ENCODE results near the gene GFPT2.

The GFPT2 gene

GRCh38 chr5:180344696-180344999 lies 8.5 kb downstream of the GFPT2 start (continued):
- TF ChIP-seq ZNF354C (tag by site-specific recombination; IDR thresholded peaks at IDR 0.05; ENCODE audit: borderline replicate concordance, low read depth) (no peak), ZNF433 (tag by site-specific recombination; IDR thresholded peaks at IDR 0.05; ENCODE audit: low read depth) (no peak), HOXD13 (CRISPR knock-in tag; IDR thresholded peaks at IDR 0.05; ENCODE audit: borderline replicate concordance) (no peak), ZNF148 (tag by site-specific recombination; IDR thresholded peaks at IDR 0.05; ENCODE audit: borderline replicate concordance) (no peak), ZEB2 (tag by site-specific recombination; IDR thresholded peaks at IDR 0.05) (no peak), ZNF398 (tag by site-specific recombination; IDR thresholded peaks at IDR 0.05) (no peak), ZNF692 (tag by site-specific recombination; IDR thresholded peaks at IDR 0.05) (no peak), ZNF19 (tag by site-specific recombination; IDR thresholded peaks at IDR 0.05; ENCODE audit: low read depth) (no peak)

- no peaks in the 10 kb centered on the region for H3K4me1 ChIP-seq (ENCODE audit: control insufficient read depth, insufficient read depth, low read length)
- H3K36me3 ChIP-seq (ENCODE audit: control insufficient read depth in 2 of 2, insufficient read depth in 1 of 2, low read length in 2 of 2) = no peaks in the 10 kb centered on the region
- CTCF ChIA-PET = interaction anchor here (1.2 to 3.2 kb wide), 3 partner anchors 14 to 28 kb away, joined by 5 to 17 read pairs (median 5); no protein-coding TSS in a partner anchor
- TF ChIP-seq ELK4 (IDR thresholded peaks at IDR 0.05; ENCODE audit: borderline replicate concordance, low read depth, low read length) (no peak), GLI2 (tag by site-specific recombination; IDR thresholded peaks at IDR 0.05; ENCODE audit: borderline replicate concordance, low read depth) (no peak), ZSCAN16 (tag by site-specific recombination; IDR thresholded peaks at IDR 0.05) (no peak), REST (tag by site-specific recombination; IDR thresholded peaks at IDR 0.05) (no peak), PRDM1 (tag by site-specific recombination; IDR thresholded peaks at IDR 0.05) (no peak), ZNF174 (tag by site-specific recombination; IDR thresholded peaks at IDR 0.05) (no peak), ZNF24 (tag by site-specific recombination; IDR thresholded peaks at IDR 0.05) (no peak), ZNF302 (tag by site-specific recombination; IDR thresholded peaks at IDR 0.05; ENCODE audit: low read depth) (no peak), ZNF837 (tag by site-specific recombination; IDR thresholded peaks at IDR 0.05) (no peak), ZNF658 (tag by site-specific recombination; IDR thresholded peaks at IDR 0.05) (no peak), ZNF560 (tag by site-specific recombination; IDR thresholded peaks at IDR 0.05; ENCODE audit: borderline replicate concordance) (no peak)
- no peak overlapping the region for H3K27ac ChIP-seq (ENCODE audit: extremely low read depth, low read depth, low read length)
- no peaks in the 10 kb centered on the region for H3K9me3 ChIP-seq (ENCODE audit: control insufficient read depth, insufficient read depth, low read depth, low read length)
- POLR2A ChIA-PET = no interaction called here
- no peak overlapping the region for H3K4me3 ChIP-seq (ENCODE audit: low read depth, low read length)
Measured at GRCh38 chr5:180343831-180344695, 9.1 kb downstream of the GFPT2 start.

Data from HEK293 (cell line).